Pulmonary artery endothelial cell (primary cell): ENCODE results near the gene NTN4. TPM values are rescaled to one million over a fixed set of nuclear protein-coding genes. Genes with fewer than 3 reads are reported as not detected.
A peak's percentile ranks its signal among the peaks of the same experiment; 100 is the strongest.
"Not testable (repeated sequence)": the region's sequence is repeated elsewhere in the genome, so short reads cannot be mapped to it uniquely, and the experiment has no call there.

ENCODE experiments used
- DNase-seq: peaks from one replicate; pipeline ENCODE4 v3.0.0-alpha.2; 2011; ENCODE audit warnings: low read depth, low spot score
- total RNA-seq: library from RNA; depleted of rRNA; stranded (reverse); fragments of >200 nt; gene quantifications from 2 replicates; pipeline ENCODE4 v1.2.3, GENCODE V29; 2014

The NTN4 gene
- total RNA-seq, 1 donor from 2014 or later = 122 TPM

DNA sequence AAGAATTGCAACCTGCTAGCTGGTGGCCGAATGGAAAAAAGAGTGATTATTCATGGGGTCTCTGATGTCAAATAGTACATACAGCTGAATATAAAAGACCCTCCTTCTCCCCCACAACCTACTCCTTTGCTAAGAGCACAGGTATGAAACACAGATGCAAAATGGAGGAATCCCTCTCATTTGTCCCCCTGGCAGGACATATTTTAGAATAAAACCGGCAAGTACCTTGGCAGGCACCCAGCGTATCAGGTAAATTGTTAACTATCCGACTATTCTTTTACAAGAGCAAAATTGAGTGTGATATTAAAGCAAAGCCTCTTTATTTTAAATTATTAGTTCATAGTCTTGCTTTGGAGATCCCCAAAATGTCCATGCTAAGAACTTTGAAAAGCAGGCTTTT, 165.6 kb downstream of the NTN4 start:
- no peak for DNase-seq

DNA sequence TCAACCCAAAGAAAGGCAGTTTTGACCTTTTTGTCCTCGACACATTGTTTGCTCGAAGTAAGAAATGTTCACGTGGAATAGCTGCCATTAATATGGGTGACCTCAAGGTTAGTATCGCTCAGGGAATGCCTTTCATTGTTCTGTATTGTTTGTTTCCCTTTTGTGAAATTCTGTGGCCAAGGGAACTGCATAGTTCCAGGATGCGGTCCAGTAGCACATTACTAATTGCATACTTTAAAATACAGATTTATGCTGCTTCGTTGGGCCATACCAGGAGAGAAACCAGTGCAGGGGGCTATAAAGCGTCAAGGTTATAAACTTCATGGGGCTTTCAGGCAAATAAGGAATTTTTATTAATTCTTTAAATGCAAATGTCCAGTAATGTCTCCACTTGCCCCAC, 166.0 kb downstream of the NTN4 start:
- peak; percentile 93 for DNase-seq

DNA sequence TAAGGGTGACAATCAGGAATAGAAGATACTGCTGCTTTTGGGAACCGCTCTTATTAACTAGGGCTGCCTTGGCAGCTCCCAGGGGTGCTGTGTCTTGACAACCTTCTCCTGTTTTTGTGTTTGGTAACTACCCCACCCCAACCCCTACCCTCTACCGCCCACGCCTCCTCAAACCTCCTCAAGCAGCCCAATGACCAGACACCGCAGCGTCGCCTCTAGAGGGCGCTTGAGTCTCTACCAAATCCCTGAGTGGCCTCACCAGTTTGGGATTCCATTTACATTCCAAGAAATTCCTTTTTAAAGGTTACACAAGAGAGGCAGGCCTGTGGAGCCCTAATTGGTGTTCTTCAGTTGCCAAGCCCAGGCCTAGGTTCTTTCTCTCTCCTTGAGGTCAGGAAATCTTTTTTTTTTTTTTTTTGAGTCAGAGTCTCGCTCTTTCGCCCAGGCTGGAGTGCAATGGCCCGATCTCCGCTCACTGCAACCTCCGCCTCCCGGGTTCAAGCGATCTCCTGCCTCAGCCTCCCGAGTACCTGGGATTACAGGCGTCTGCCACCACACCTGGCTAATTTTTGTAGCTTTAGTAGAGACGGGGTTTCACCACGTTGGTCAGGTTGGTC, 166.9 kb downstream of the NTN4 start:
- DNase-seq = peak; percentile 85

DNA sequence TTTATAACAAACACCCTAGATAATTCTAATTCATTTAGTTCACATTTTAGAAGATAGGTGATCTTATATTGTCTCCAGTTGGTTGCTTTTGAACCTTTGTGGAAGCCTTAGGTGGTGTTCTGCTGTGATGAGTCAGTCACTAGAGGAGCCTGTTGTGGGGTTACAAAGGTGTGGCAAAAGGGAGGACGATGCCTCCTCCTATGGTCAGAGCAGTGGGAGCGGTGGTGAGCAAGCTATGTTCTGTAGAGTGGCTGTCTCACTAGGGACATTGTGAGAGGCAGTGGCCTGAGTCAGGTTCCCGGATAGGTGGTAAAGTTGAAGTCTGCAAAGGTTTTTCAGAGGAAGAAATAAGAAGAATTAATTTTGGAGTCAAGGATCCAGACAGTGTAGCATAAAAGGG, 167.7 kb downstream of the NTN4 start:
- DNase-seq = no peak

DNA sequence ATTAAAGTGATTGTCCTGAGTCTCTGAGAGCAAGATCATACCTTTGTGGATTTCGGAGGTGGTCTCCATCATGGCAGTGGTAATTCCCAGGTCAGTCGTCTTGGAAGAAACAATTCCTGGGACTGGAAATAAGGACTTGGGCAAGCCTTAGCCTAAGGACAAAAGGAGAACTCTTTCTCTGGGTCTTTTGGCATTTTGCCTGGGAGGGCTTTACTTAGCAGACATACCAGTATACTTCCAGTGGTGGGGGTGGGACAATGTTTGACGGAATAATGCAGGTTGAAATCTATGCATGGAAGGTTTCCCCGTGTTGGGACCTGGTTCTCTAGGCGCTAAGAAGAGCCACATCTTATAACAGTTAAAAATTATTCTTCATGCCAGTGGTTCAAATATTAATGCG, 168.8 kb downstream of the NTN4 start:
- DNase-seq = no peak

DNA sequence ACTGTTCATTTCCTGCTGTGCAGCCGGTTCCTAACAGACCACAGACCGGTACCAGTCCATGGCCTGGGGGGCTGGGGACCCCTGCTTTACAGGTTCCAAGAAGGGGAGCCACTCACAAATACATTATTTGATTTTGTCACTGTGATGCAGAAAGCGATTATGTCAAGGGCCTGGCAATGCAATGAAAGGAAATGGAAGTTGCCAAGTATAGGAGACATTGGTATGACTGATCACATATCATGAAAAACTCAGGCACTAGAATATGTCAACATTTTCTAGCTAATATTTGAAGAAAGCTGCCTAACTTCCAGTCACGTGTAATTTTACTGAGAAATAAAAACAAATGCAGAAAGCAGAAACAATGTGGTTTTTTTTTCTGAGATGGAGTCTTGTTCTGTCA, 170.4 kb downstream of the NTN4 start:
- no peak for DNase-seq

DNA sequence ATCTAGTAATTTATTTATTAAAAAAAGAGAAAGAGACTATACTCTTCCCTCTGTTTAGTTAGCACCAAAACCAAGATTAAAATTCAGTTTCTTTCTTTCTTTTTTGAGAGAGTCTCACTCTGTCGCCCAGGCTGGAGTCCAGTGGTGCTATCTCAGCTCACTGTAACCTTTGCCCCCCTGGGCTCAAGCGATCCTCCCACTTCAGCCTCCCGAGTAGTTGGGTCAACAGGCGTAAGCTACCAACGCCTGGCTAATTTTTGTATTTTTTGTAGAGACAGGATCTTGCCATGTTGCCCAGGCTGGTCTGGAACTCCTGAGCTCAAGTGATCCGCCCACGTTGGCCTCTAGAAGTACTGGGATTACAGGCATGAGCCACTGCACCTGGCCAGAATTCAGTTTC, 174.1 kb downstream of the NTN4 start:
- DNase-seq = not testable (repeated sequence)

DNA sequence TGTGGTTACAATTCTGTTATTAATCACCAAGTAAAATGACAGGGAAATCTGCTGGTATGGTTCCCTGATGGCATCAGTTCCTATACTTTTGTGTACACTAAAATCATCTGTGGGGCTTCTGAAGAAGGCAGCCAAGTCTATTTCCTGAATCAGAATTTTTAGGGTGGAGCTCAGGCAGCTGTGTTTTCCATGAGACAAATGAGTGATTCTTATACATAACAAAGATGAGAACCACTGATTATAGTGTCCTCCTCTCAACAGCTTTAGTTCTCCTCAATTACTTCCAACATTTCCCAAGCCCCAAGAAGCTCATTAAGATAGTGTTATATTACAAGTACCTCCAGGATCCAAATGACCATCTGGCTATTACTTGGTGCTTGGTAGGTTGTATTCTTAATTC, 174.8 kb downstream of the NTN4 start:
- no peak for DNase-seq

DNA sequence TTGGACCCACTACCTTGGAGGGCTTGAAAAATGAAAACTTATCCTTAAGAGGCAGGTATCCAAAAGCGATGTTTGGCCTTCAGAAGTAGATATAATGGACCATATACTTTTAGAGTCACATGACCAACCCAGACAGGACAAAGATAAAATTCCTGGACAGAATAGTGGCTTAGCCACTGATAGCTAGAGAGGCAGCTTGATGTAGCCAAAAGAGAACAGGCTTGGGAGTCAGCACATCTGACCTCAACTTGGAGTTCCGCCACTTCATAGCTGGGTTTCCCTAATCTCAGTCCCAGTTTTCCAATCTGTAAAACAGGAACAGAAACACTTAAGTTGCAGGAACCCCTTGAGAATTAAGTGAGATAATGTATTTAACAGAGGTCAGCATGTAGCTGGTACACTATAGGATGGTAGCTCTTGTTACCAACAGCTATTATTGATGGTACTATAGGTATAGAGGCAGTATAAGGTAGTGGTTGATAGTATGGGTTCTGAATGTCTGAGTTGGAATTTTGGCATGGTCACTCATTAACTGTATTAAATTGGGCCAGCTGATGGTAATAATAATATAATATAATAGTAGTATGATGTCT, 176.1 kb downstream of the NTN4 start:
- no peak for DNase-seq

DNA sequence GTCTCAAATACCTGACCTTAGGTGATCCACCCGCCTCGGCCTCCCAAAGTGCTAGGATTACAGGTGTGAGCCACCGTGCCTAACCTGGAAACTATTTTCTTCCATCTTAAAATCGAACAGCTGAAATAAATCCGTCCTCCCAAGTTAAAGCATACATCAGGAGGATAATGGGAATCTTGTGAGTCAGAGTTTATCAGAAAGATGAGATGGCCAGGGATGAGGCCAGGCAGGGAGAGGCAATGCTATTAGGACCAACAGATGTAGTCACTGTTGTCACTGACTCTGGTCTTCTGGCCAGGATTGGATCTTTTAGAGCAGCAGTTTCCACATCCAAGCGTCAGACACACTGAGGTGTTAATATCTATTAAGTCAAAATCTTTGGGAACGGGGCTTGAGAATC, 177.5 kb downstream of the NTN4 start:
- no peak for DNase-seq

DNA sequence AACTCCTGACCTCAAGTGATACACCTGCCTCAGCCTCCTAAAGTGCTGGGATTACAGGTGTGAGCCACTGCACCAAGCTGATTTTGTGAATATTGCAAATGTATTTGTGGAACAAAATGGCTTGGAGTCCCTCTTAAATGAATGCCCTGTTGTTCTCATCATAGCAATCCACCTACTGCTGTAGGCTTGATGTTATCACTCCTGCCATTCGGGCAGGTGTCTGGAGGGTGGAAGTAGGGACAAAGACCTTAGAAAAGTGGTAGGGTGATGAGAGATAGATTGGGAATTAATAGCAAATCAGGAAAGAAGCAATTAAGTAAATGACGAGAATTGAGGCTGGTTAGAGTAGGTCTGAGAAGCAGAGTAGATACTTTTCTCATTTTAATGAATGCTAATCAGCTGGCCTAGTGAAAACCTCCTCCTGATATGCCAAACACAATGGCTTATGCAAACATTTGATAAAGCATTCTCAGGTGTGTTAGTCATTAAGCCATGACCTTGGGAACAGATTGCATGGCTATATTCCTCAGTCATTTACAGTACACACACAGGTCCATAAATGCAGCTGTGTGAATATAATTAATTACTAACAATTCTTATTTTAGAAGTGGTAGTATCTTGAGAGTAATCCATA, 178.8 kb downstream of the NTN4 start:
- no peak for DNase-seq

DNA sequence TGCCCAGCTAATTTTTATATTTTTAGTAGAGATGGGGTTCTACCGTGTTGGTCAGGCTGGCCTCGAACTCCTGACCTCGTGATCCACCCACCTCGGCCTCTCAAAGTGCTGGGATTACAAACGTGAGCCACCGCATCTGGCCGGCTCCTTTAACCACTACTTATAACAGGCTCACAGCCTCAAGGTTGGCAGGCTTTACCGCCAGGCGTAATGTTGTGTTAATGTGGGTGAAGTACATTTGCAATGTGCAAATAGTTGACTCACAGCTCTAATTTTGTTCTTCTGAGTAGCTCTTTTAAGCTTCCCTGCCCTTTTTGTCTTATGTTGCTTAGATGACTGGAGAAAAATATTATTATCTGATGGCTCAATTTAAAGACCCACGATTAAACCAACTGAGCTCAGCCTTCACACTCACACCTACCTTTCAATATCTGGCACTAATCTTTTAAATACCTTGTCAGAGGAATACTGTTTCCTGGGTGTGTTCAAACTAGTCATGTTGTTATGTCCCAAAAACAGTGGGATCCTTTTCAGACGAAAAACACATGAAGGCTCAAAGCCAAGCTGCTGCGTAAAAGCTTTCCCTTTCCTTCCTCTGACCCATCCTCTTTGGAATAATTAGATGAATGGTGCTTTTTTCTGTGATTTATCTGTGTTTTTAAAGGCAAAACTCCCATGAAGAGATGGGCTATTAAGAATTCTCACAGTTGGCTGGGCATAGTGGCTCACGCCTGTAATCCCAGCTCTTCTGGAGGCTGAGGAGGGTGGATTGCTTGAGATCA, 182.1 kb downstream of the NTN4 start:
- no peak for DNase-seq

Other genes starting within 250 kb of the NTN4 start
- 0.53 and 1.1 TPM in 2 replicates for gene USP44, start 239.3 kb downstream of the NTN4 start, total RNA-seq
- 33.6 and 40.9 TPM in 2 replicates for gene SNRPF, start 68.2 kb upstream of the NTN4 start, total RNA-seq
- not detected in 2 replicates for gene CCDC38, start 151.8 kb upstream of the NTN4 start, total RNA-seq
- under 0.01 and 0.07 TPM in 2 replicates for gene AMDHD1, start 152.6 kb upstream of the NTN4 start, total RNA-seq
- gene HAL, start 205.6 kb upstream of the NTN4 start, total RNA-seq = 0.07 and 0.11 TPM in 2 replicates
- 87.8 and 90.6 TPM in 2 replicates for gene LTA4H, start 244.8 kb upstream of the NTN4 start, total RNA-seq